Endothelial cell of umbilical vein (primary cell): ENCODE results near the gene ZBTB46. TPM values are rescaled to one million over a fixed set of nuclear protein-coding genes. Genes with fewer than 3 reads are reported as not detected.
"Not testable (repeated sequence)": the region's sequence is repeated elsewhere in the genome, so short reads cannot be mapped to it uniquely, and the experiment has no call there.

ENCODE experiments used
- BruUV-seq: library from RNA; stranded (reverse); fragments of 400-500 nt; replicated peaks from 2 replicates; lab custom pipeline; 2021; lab: Mats Ljungman, UMichigan
- CTCF ChIA-PET: fragments of 300-600, 350-600 bp; sonication (Branson Sonifier 250); formaldehyde crosslinking; loops from one replicate; lab custom pipeline; 2021; ENCODE audit warnings: antibody characterized with exemption, inconsistent platforms; lab: Charles Lee
- POLR2A ChIA-PET: fragments of 300-600, 350-600 bp; sonication (Branson Sonifier 250); formaldehyde crosslinking; loops from one replicate; lab custom pipeline; 2021; ENCODE audit warnings: antibody characterized with exemption, inconsistent platforms; lab: Charles Lee
- DNase-seq: peaks from one replicate; pipeline ENCODE4 v3.0.0-alpha.2; 2011; ENCODE audit warnings: low read depth, low spot score
- FAIRE-seq: peaks from 2 replicates; lab custom pipeline; 2011; peaks lifted over from hg19 to GRCh38; lab: Jason Lieb, UNC
- H2AFZ ChIP-seq: 2 replicates; pipeline ENCODE4 v1.6.0; 2012; ENCODE audit warnings: low read depth, low read length, control low read depth, inconsistent platforms
- H3K27ac ChIP-seq: 2 replicates; pipeline ENCODE4 v1.5.1; 2011; ENCODE audit warnings: low read depth, mild to moderate bottlenecking, control low read depth, low read length, moderate library complexity; ENCODE audit not compliant: insufficient read depth
- H3K27me3 ChIP-seq, 2 experiments: 2 replicates each; pipeline versions ENCODE4 v1.6.0 to v1.6.1; 2011; ENCODE audit warnings: low read length in 2 of 2, mixed read lengths in 1 of 2; ENCODE audit not compliant: control insufficient read depth in 2 of 2, insufficient read depth in 2 of 2
- H3K36me3 ChIP-seq, 2 experiments: 2 replicates in 1 of 2; 3 replicates in 1 of 2; pipeline ENCODE4 v1.5.1; 2011; ENCODE audit warnings: low read length in 2 of 2, mild to moderate bottlenecking in 1 of 2, moderate library complexity in 1 of 2; ENCODE audit not compliant: control insufficient read depth in 2 of 2, insufficient read depth in 2 of 2; ENCODE audit errors: extremely low read depth in 1 of 2
- H3K4me1 ChIP-seq: 3 replicates; pipeline ENCODE4 v1.5.1; 2011; ENCODE audit warnings: mild to moderate bottlenecking, low read length; ENCODE audit not compliant: control insufficient read depth, insufficient read depth; ENCODE audit errors: extremely low read depth
- H3K4me2 ChIP-seq: 2 replicates; pipeline ENCODE4 v1.6.1; 2011; ENCODE audit warnings: low read length, control low read depth, mixed read lengths; ENCODE audit not compliant: insufficient read depth
- H3K4me3 ChIP-seq, 3 experiments: fragments of 200-600 bp in 1 of 3; sonication (generic), shearing (Covaris generic) in 1 of 3; replicated peaks in 1 of 3; 2 replicates each; pipeline ENCODE4 v1.5.1; 2011 to 2016; ENCODE audit warnings: control low read depth in 3 of 3, low read length in 3 of 3, mild to moderate bottlenecking in 2 of 3, inconsistent platforms in 1 of 3, low read depth in 1 of 3, moderate library complexity in 1 of 3; ENCODE audit not compliant: insufficient read depth in 1 of 3
- H3K79me2 ChIP-seq: 2 replicates; pipeline ENCODE4 v1.6.0; 2012; ENCODE audit warnings: low read length, inconsistent platforms; ENCODE audit not compliant: control insufficient read depth, insufficient read depth
- H3K9ac ChIP-seq: replicated peaks from 2 replicates; pipeline ENCODE3; 2011; ENCODE audit warnings: low read length, control low read depth; ENCODE audit not compliant: insufficient read depth; ENCODE audit errors: extremely low read depth
- H3K9me1 ChIP-seq: replicated peaks from 3 replicates; pipeline ENCODE4 v1.6.0; 2011; ENCODE audit warnings: mild to moderate bottlenecking, low read length; ENCODE audit not compliant: control insufficient read depth, insufficient read depth; ENCODE audit errors: extremely low read depth
- H3K9me3 ChIP-seq: replicated peaks from 2 replicates; pipeline ENCODE4 v1.5.1; 2012; ENCODE audit warnings: low read length, inconsistent platforms; ENCODE audit not compliant: control insufficient read depth, insufficient read depth
- H4K20me1 ChIP-seq: replicated peaks from 2 replicates; pipeline ENCODE3; 2011; ENCODE audit warnings: mild to moderate bottlenecking, low read length; ENCODE audit not compliant: control insufficient read depth, insufficient read depth; ENCODE audit errors: extremely low read depth
- EZH2 ChIP-seq: IDR thresholded peaks from 2 replicates; pipeline ENCODE4 v1.6.1; 2012; ENCODE audit warnings: borderline replicate concordance, low read depth, mild to moderate bottlenecking, moderate library complexity, low read length, inconsistent platforms; ENCODE audit not compliant: severe bottlenecking
- dilution Hi-C: fragments of 300-500 bp; cut with MboI; formaldehyde crosslinking; loops from one replicate; pipeline ENCODE4 v1.15.0; 2019; ENCODE audit warnings: low sequenced_read_pairs; ENCODE audit not compliant: extremely low pct_ligation_motif_present
- intact Hi-C: fragments of 100-400 bp; cut with micrococcal nuclease; formaldehyde crosslinking; loops from one replicate; pipeline ENCODE4 v1.10.0; 2022
- polyA plus RNA-seq, 4 experiments: library from polyadenylated mRNA; depleted of rRNA in 3 of 4; stranded (reverse) in 3 of 4; unstranded in 1 of 4; fragments of >200 nt; gene quantifications; 2 replicates each; pipeline versions ENCODE4 v1.2.1 to v1.2.3, GENCODE V29; 2011 to 2012; ENCODE audit warnings: missing spikeins in 1 of 4
- total RNA-seq: library from RNA; stranded (reverse); gene quantifications from 2 replicates; pipeline ENCODE4 v1.2.3, GENCODE V29; 2021
- TF ChIP-seq, protein P1 (sequence below), 2 donors: IDR thresholded peaks; 1 replicate in 1 of 2; 2 replicates in 1 of 2; pipeline ENCODE4 v1.5.1; 2011; ENCODE audit warnings: low read length in 2 of 2, mild to moderate bottlenecking in 2 of 2, moderate library complexity in 2 of 2, control low read depth in 1 of 2, inconsistent platforms in 1 of 2, low read depth in 1 of 2; ENCODE audit not compliant: insufficient read depth in 1 of 2; ENCODE audit errors: extremely low read depth in 1 of 2

The ZBTB46 gene
- total and polyA plus RNA-seq, 2 donors (not counting 3 experiments of a cell fraction or from before 2014, with no cell fraction given), result 1.3 to 7.1 TPM

DNA sequence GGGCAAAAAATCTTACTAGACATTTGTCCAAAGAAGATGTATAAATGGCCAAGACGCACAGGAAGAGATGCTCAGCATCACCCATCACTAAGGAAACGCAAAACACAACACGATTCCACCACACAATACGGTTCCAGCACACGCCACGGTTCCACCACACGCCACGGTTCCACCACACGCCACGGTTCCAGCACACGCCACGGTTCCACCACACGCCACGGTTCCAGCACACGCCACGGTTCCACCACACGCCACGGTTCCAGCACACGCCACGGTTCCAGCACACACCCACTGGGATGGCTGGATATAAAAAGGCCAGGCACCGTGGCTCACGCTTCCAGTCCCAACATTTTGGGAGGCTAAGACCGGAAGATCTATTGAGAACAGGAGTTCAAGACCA is 54.2 kb downstream of the ZBTB46 start:
- H3K9me3 ChIP-seq, H3K27me3 ChIP-seq, H3K4me3 ChIP-seq, H3K9ac ChIP-seq, dilution Hi-C loops, H3K36me3 ChIP-seq, H3K27ac ChIP-seq, FAIRE-seq, H4K20me1 ChIP-seq, DNase-seq, BruUV-seq, H3K79me2 ChIP-seq, POLR2A ChIA-PET, intact Hi-C loops, H2AFZ ChIP-seq, H3K4me2 ChIP-seq, H3K9me1 ChIP-seq, H3K4me1 ChIP-seq: not testable (repeated sequence)
- CTCF ChIA-PET, result interaction anchor here (1.5 to 1.8 kb wide), 2 partner anchors 87 to 197 kb away, joined by 4 to 5 read pairs; no protein-coding TSS in a partner anchor

DNA sequence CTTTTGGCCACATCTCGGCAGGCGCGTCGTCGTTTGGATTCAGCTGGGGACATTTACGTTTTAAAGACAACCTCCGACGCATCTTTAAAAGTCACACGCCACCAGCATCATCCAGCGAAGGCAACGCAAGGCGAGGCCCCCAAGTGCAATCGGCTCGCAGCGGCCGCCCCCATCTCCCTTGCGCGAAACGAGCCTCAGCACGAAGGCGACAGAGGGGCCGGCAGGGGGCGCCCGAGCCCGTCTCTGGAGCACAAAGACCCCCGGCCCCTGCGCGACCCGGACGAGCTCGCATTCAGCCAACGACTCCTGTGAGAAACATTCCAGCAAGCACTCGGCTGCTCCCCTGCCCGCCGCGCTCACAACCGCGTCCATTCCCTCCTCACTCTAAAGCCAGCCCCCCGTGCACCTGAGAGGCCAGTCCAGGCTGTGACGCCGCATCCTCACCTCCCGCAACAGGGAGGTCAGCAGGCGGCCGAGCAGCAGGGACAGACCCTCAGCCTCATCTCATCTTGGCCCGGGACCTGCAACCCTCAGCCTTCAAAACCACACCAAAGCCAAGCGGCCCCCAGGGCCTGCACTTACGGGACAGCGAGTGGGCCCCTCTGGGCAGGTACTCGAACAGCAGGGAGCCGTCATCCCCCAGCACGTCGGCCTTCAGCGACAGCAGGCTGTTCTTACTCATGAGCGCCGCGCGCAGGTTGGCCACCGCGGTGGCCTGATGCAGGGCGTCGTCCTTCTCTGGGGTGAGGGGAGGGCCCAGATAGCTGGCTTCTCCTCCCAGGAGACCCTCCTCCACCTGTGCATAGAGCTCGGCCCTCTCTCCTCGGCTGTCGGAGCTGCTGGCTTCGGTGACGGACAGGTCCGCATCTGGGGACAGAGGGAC is 55.7 kb downstream of the ZBTB46 start:
- dilution Hi-C loops (no loop called here), intact Hi-C loops (loop anchor here (2.0 kb wide), 2 partner anchors 89 to 237 kb away; partner anchors contain the start of gene TPD52L2)
- H3K9ac ChIP-seq, result no peak overlapping the region
- H3K27ac ChIP-seq, result no peak overlapping the region
- TF ChIP-seq, protein P1, sequence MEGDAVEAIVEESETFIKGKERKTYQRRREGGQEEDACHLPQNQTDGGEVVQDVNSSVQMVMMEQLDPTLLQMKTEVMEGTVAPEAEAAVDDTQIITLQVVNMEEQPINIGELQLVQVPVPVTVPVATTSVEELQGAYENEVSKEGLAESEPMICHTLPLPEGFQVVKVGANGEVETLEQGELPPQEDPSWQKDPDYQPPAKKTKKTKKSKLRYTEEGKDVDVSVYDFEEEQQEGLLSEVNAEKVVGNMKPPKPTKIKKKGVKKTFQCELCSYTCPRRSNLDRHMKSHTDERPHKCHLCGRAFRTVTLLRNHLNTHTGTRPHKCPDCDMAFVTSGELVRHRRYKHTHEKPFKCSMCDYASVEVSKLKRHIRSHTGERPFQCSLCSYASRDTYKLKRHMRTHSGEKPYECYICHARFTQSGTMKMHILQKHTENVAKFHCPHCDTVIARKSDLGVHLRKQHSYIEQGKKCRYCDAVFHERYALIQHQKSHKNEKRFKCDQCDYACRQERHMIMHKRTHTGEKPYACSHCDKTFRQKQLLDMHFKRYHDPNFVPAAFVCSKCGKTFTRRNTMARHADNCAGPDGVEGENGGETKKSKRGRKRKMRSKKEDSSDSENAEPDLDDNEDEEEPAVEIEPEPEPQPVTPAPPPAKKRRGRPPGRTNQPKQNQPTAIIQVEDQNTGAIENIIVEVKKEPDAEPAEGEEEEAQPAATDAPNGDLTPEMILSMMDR (IDR thresholded peaks at IDR 0.05; ENCODE audit: extremely low read depth in 1 of 2, insufficient read depth in 1 of 2, low read depth in 1 of 2, low read length in 2 of 2), result peak; percentile 86 to 94
- TF ChIP-seq EZH2, result no peak
- FAIRE-seq, result peak; percentile 82
- H3K79me2 ChIP-seq, result no peaks in the 10 kb centered on the region
- no peaks in the 10 kb centered on the region for H3K27me3 ChIP-seq
- H3K9me3 ChIP-seq, result no peaks in the 10 kb centered on the region
- peak overlapping the region in 2 of 3 experiments; percentile 17 to 26 for H3K4me3 ChIP-seq
- peak overlapping the region; percentile 65 for H3K4me2 ChIP-seq
- no peaks in the 10 kb centered on the region for H4K20me1 ChIP-seq
- peak overlapping the region; percentile 91 for H2AFZ ChIP-seq
- H3K4me1 ChIP-seq, result peaks cover 6% of the 10 kb centered on the region
- POLR2A ChIA-PET, result no interaction called here
- no TSS peak for BruUV-seq
- no peaks in the 10 kb centered on the region for H3K9me1 ChIP-seq
- CTCF ChIA-PET, result interaction anchor here (0.8 to 2.5 kb wide), 20 partner anchors 9 to 279 kb away, joined by 3 to 32 read pairs (median 6); partner anchors contain the start of genes ARFRP1, DNAJC5, PRPF6 and PTK6
- no peaks in the 10 kb centered on the region for H3K36me3 ChIP-seq
- peak; percentile 60 for DNase-seq
